CD4-positive, alpha-beta memory T cell (primary cell): ENCODE results near the gene IRF4. TPM values are rescaled to one million over a fixed set of nuclear protein-coding genes. Genes with fewer than 3 reads are reported as not detected.
"Not testable (repeated sequence)": the region's sequence is repeated elsewhere in the genome, so short reads cannot be mapped to it uniquely, and the experiment has no call there.

Experiments used
- CTCF ChIA-PET: fragments of 350-600 bp; sonication (Branson Sonifier 250); formaldehyde crosslinking; loops from one replicate; lab custom pipeline; 2021; ENCODE audit warnings: inconsistent platforms; ENCODE audit not compliant: partially characterized antibody; lab: Charles Lee
- POLR2A ChIA-PET: fragments of 350-600 bp; sonication (Branson Sonifier 250); formaldehyde crosslinking; loops from one replicate; lab custom pipeline; 2021; ENCODE audit not compliant: partially characterized antibody; lab: Charles Lee
- DNase-seq, 5 donors: peaks; one replicate each; pipeline versions ENCODE4 v3.0.0 to v3.0.0-alpha.2; 2020 to 2022; ENCODE audit warnings: mixed read lengths in 1 of 5
- H3K27ac ChIP-seq: one replicate; pipeline ENCODE4 v1.7.0; 2013; ENCODE audit warnings: low read depth, low read length
- H3K27me3 ChIP-seq: 2 replicates; pipeline ENCODE4 v1.7.0; 2013; ENCODE audit warnings: mild to moderate bottlenecking, low read length, moderate library complexity; ENCODE audit not compliant: insufficient read depth
- H3K36me3 ChIP-seq: 2 replicates; pipeline ENCODE4 v1.7.0; 2013; ENCODE audit warnings: mild to moderate bottlenecking, low read length, moderate library complexity; ENCODE audit not compliant: insufficient read depth
- H3K4me1 ChIP-seq: 2 replicates; pipeline ENCODE4 v1.7.0; 2013; ENCODE audit warnings: mild to moderate bottlenecking, low read length, moderate library complexity; ENCODE audit not compliant: insufficient read depth
- H3K4me3 ChIP-seq, 2 donors: one replicate each; pipeline ENCODE4 v1.7.0; 2013; ENCODE audit warnings: low read length in 2 of 2, mild to moderate bottlenecking in 1 of 2
- H3K9me3 ChIP-seq, 2 donors: one replicate each; pipeline ENCODE4 v1.7.0; 2013; ENCODE audit warnings: low read length in 2 of 2, control low read depth in 1 of 2; ENCODE audit not compliant: control insufficient read depth in 1 of 2
- H3K27ac Mint-ChIP-seq, 7 donors: one replicate each; pipeline ENCODE4 v1.8.0; 2020 to 2021; ENCODE audit warnings: mixed read lengths in 7 of 7, mild to moderate bottlenecking in 6 of 7, inconsistent platforms in 3 of 7, moderate library complexity in 3 of 7
- H3K27me3 Mint-ChIP-seq, 2 donors: one replicate each; pipeline ENCODE4 v1.8.0; 2020 to 2021; ENCODE audit warnings: mixed read lengths in 2 of 2
- H3K36me3 Mint-ChIP-seq, 2 donors: one replicate each; pipeline ENCODE4 v1.8.0; 2020 to 2021; ENCODE audit warnings: mixed read lengths in 2 of 2, inconsistent platforms in 1 of 2, mild to moderate bottlenecking in 1 of 2
- H3K4me1 Mint-ChIP-seq, 4 donors: one replicate each; pipeline ENCODE4 v1.8.0; 2020 to 2021; ENCODE audit warnings: mixed read lengths in 4 of 4, mild to moderate bottlenecking in 1 of 4
- H3K4me3 Mint-ChIP-seq, 8 donors: one replicate each; pipeline ENCODE4 v1.8.0; 2020 to 2021; ENCODE audit warnings: mixed read lengths in 8 of 8, mild to moderate bottlenecking in 7 of 8, moderate library complexity in 6 of 8, inconsistent platforms in 3 of 8
- H3K9me3 Mint-ChIP-seq, 8 donors: one replicate each; pipeline ENCODE4 v1.8.0; 2020 to 2021; ENCODE audit warnings: mixed read lengths in 8 of 8, mild to moderate bottlenecking in 5 of 8, inconsistent platforms in 3 of 8, moderate library complexity in 1 of 8
- intact Hi-C: fragments of 100-400 bp; cut with micrococcal nuclease; formaldehyde crosslinking; loops from one replicate; pipeline ENCODE4 v1.15.1; 2023
- polyA plus RNA-seq, 2 donors: library from polyadenylated mRNA; unstranded; fragments of 300-500 nt; fragmentation: Illumina TruSeq; gene quantifications; one replicate each; pipeline ENCODE4 v1.2.3, GENCODE V29; 2021
- total RNA-seq, 2 experiments: library from RNA; stranded (reverse); gene quantifications; one replicate each; pipeline ENCODE4 v1.2.3, GENCODE V29; 2021

Gene IRF4
- total and polyA plus RNA-seq, 4 experiments from 2014 or later, result 2.7 to 8.6 (median 7.1) TPM

- Histone ChIP-seq H3K4me3 (no peak overlapping the region), H3K9me3 (no peaks in the 10 kb centered on the region), H3K4me1 (no peaks in the 10 kb centered on the region), H3K36me3 (no peaks in the 10 kb centered on the region), H3K27ac (no peak overlapping the region), H3K27me3 (no peaks in the 10 kb centered on the region)
- intact Hi-C loops, result no loop called here
- no peak overlapping the region for H3K4me3 Mint-ChIP-seq
- H3K9me3 Mint-ChIP-seq, result peaks cover 0 to 25% (median 3%) of the 10 kb centered on the region in 8 donors
- DNase-seq, result no peak
- H3K4me1 Mint-ChIP-seq, result peaks cover 0 to 6% (median 4%) of the 10 kb centered on the region in 4 donors
- no peak overlapping the region for H3K27ac Mint-ChIP-seq
- no peaks in the 10 kb centered on the region for H3K36me3 Mint-ChIP-seq
- peaks cover 12 to 21% of the 10 kb centered on the region in 2 donors for H3K27me3 Mint-ChIP-seq
- ChIA-PET CTCF (no interaction called here), POLR2A (no interaction called here)
Observed at GRCh38 chr6:373773-374724, 17.5 kb upstream of the IRF4 start.

DNA sequence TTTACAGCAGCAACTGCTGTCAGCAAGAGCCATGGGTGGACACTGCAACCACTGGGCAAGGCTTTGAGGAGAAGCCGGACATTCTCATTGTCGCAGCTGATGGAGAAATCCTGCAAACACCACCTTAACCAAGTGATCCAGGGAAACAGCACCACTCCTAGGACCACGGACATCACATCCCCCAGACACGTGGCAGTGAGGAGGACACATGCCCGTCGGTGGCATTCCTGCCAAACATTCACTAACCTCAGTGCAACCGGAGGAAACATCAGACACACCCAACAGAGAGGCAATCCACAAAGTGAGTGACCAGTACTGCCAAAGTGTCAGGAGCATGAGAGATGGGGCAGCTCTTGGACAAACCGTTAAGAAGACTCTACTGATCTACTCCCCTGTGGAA lies 16.6 kb upstream of the IRF4 start:
- Mint-ChIP-seq H3K4me3 (no peak overlapping the region), H3K27me3 (peaks cover 12 to 19% of the 10 kb centered on the region in 2 donors), H3K27ac (no peak overlapping the region), H3K36me3 (no peaks in the 10 kb centered on the region), H3K4me1 (peaks cover 0 to 6% (median 4%) of the 10 kb centered on the region in 4 donors), H3K9me3 (peaks cover 0 to 23% (median 3%) of the 10 kb centered on the region in 8 donors)
- Histone ChIP-seq H3K27me3 (no peaks in the 10 kb centered on the region), H3K4me3 (no peak overlapping the region), H3K36me3 (no peaks in the 10 kb centered on the region), H3K4me1 (no peaks in the 10 kb centered on the region), H3K9me3 (no peaks in the 10 kb centered on the region), H3K27ac (no peak overlapping the region)
- intact Hi-C loops, result no loop called here
- no peak for DNase-seq
- ChIA-PET CTCF (interaction anchor here (1.5 kb wide), 1 partner anchor 10 kb away, joined by 3 read pairs; no protein-coding TSS in a partner anchor), POLR2A (no interaction called here)

- H3K27ac ChIP-seq, result no peak overlapping the region
- ChIA-PET CTCF (interaction anchor here (1.7 kb wide), 1 partner anchor 141 kb away, joined by 3 read pairs; no protein-coding TSS in a partner anchor), POLR2A (no interaction called here)
- no peaks in the 10 kb centered on the region for H3K4me1 ChIP-seq
- H3K36me3 ChIP-seq, result no peaks in the 10 kb centered on the region
- peaks cover 0 to 22% (median 0%) of the 10 kb centered on the region in 8 donors for H3K9me3 Mint-ChIP-seq
- no peak overlapping the region for H3K4me3 Mint-ChIP-seq
- no peaks in the 10 kb centered on the region for H3K9me3 ChIP-seq
- no peaks in the 10 kb centered on the region for H3K36me3 Mint-ChIP-seq
- no peak overlapping the region for H3K27ac Mint-ChIP-seq
- intact Hi-C loops, result no loop called here
- DNase-seq, result no peak
- H3K27me3 ChIP-seq, result no peaks in the 10 kb centered on the region
- H3K27me3 Mint-ChIP-seq, result peaks cover 17 to 19% of the 10 kb centered on the region in 2 donors
- peaks cover 0 to 6% (median 4%) of the 10 kb centered on the region in 4 donors for H3K4me1 Mint-ChIP-seq
- no peak overlapping the region for H3K4me3 ChIP-seq
Observed at GRCh38 chr6:376827-377640, 14.5 kb upstream of the IRF4 start.

GRCh38 chr6:377641-378020 lies 13.9 kb upstream of the IRF4 start:
- H3K36me3 Mint-ChIP-seq, H3K4me1 Mint-ChIP-seq, H3K4me1 ChIP-seq, CTCF ChIA-PET, H3K4me3 ChIP-seq, H3K27ac Mint-ChIP-seq, DNase-seq, H3K9me3 ChIP-seq, H3K27me3 ChIP-seq, H3K4me3 Mint-ChIP-seq, H3K36me3 ChIP-seq, H3K27ac ChIP-seq, intact Hi-C loops: not testable (repeated sequence)
- Mint-ChIP-seq H3K27me3 (peaks cover 17 to 22% of the 10 kb centered on the region in 2 donors), H3K9me3 (peaks cover 0 to 22% (median 0%) of the 10 kb centered on the region in 8 donors)
- POLR2A ChIA-PET, result interaction anchor here (0.6 kb wide), 1 partner anchor 26 kb away, joined by 3 read pairs; no protein-coding TSS in a partner anchor

DNA sequence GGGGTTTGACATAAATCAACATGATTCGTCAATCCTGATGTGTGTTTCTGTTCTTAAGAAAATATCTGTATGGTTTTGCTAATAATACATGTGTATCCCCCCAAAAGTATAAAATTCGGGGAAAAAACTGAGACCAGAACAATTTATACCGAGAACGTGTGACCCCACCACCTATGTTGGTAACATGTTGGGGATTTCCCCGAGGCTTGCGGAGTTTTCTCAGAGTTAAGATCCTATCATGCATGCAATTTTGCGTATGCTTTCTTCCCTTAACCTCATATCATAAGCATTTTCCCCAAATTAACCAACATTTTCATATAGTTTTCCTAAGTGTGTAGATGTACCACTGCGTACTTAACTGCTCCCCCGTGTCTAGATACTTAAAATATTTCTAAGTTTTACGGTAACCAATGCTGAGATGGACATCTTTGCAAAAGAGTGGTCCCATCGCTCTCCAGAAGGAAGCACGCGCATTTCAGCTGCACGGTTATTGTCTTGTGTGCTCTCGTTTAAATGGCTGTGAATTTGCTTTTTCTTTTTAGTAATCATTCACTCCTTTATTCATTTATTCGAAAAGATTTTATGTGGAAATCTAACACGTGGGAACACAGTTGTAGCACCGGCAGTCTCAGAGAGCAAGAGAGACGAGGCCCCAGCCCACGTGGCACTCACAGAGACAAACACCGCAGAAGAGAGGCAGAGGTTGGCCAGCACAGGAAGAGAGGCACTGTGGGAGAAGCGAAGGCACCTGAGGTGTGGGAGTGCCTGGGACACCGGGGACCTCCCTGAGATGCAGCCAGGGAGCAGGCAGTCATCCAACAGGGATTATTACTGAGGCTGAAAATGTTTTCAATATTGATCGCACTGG lies 13.2 kb upstream of the IRF4 start:
- Mint-ChIP-seq H3K27ac (no peak overlapping the region), H3K4me3 (no peak overlapping the region), H3K4me1 (no peaks in the 10 kb centered on the region), H3K36me3 (no peaks in the 10 kb centered on the region), H3K9me3 (peaks cover 0 to 16% (median 0%) of the 10 kb centered on the region in 8 donors), H3K27me3 (peaks cover 17 to 22% of the 10 kb centered on the region in 2 donors)
- POLR2A ChIA-PET, result interaction anchor here (0.6 kb wide), 1 partner anchor 26 kb away, joined by 3 read pairs; no protein-coding TSS in a partner anchor
- no peaks in the 10 kb centered on the region for H3K4me1 ChIP-seq
- H3K4me3 ChIP-seq, result no peak overlapping the region
- CTCF ChIA-PET, result no interaction called here
- no peaks in the 10 kb centered on the region for H3K9me3 ChIP-seq
- no peak overlapping the region for H3K27ac ChIP-seq
- H3K36me3 ChIP-seq, result no peaks in the 10 kb centered on the region
- DNase-seq, result no peak
- no peaks in the 10 kb centered on the region for H3K27me3 ChIP-seq
- intact Hi-C loops, result no loop called here

DNA sequence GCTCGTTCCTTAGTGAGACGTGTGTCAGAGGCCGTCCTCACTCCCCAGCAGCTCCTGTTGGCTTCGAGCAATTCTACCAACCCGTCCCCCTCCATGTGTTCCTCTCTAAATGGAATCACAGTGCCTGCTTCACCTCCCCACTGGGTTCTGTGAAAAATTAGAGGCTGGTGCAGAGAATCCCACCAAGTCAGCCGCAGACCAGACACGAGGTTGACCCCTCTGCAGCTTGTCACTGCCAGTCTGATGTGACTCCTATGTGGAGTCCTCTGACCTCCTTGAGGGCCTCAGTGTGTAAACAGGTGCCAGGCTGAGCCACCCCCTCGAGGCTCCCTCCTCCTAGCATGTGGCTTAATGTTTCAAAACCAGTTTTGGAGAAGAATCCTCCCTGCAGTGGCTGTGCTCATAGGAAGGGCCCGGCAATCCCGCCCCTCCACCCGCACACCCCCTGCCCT lies 12.6 kb upstream of the IRF4 start:
- ChIA-PET CTCF (no interaction called here), POLR2A (no interaction called here)
- Mint-ChIP-seq H3K27ac (no peak overlapping the region), H3K36me3 (no peaks in the 10 kb centered on the region), H3K4me1 (no peaks in the 10 kb centered on the region), H3K27me3 (peaks cover 20 to 28% of the 10 kb centered on the region in 2 donors), H3K9me3 (peaks cover 0 to 12% (median 0%) of the 10 kb centered on the region in 8 donors), H3K4me3 (no peak overlapping the region)
- Histone ChIP-seq H3K27ac (no peak overlapping the region), H3K27me3 (no peaks in the 10 kb centered on the region), H3K9me3 (no peaks in the 10 kb centered on the region), H3K36me3 (no peaks in the 10 kb centered on the region), H3K4me3 (no peak overlapping the region), H3K4me1 (no peaks in the 10 kb centered on the region)
- no peak for DNase-seq
- intact Hi-C loops, result no loop called here
